H1 (cell line): ENCODE data around the gene NBAS. TPM values are rescaled to one million over a fixed set of nuclear protein-coding genes. Genes with fewer than 3 reads are reported as not detected.
A peak's percentile ranks its signal among the peaks of the same experiment; 100 is the strongest.

Experiments
- CTCF ChIA-PET: fragments of 300-600 bp; sonication (Branson Sonifier 250); formaldehyde crosslinking; loops from one replicate; lab custom pipeline; 2021; ENCODE audit not compliant: partially characterized antibody; lab: Charles Lee
- POLR2A ChIA-PET: fragments of 300-600 bp; sonication (Branson Sonifier 250); formaldehyde crosslinking; loops from one replicate; lab custom pipeline; 2021; ENCODE audit warnings: inconsistent platforms; ENCODE audit not compliant: partially characterized antibody; lab: Charles Lee
- DNase-seq, 2 experiments: peaks; one replicate each; pipeline versions ENCODE4 v3.0.0 to v3.0.0-alpha.2; 2010 to 2022; ENCODE audit warnings: low spot score in 2 of 2, low read depth in 1 of 2, mixed read lengths in 1 of 2
- FAIRE-seq: peaks from 2 replicates; lab custom pipeline; 2011; peaks lifted over from hg19 to GRCh38; lab: Jason Lieb, UNC
- H2AFZ ChIP-seq: 2 replicates; pipeline ENCODE4 v1.8.1; 2012; ENCODE audit warnings: low read length, inconsistent platforms
- H2AK5ac ChIP-seq: 2 replicates; pipeline ENCODE4 v1.6.1; 2013; ENCODE audit warnings: low read depth, low read length
- H2BK120ac ChIP-seq: replicated peaks from 2 replicates; pipeline ENCODE3; 2013; ENCODE audit warnings: low read depth, low read length, inconsistent platforms
- H2BK12ac ChIP-seq: 2 replicates; pipeline ENCODE4 v1.6.1; 2013; ENCODE audit warnings: low read depth, low read length
- H2BK15ac ChIP-seq: 2 replicates; pipeline ENCODE4 v1.6.1; 2013; ENCODE audit warnings: low read length
- H2BK20ac ChIP-seq: 2 replicates; pipeline ENCODE4 v1.6.1; 2013; ENCODE audit warnings: low read length
- H2BK5ac ChIP-seq: 2 replicates; pipeline ENCODE4 v1.6.1; 2013; ENCODE audit warnings: low read depth, low read length
- H3K14ac ChIP-seq: 2 replicates; pipeline ENCODE4 v1.6.1; 2013; ENCODE audit warnings: inconsistent platforms; ENCODE audit not compliant: insufficient read length
- H3K18ac ChIP-seq: 2 replicates; pipeline ENCODE4 v1.6.1; 2013; ENCODE audit warnings: low read length; ENCODE audit errors: extremely low read depth
- H3K23ac ChIP-seq: 2 replicates; pipeline ENCODE4 v1.6.1; 2013; ENCODE audit warnings: inconsistent platforms; ENCODE audit not compliant: insufficient read length
- H3K23me2 ChIP-seq: 2 replicates; pipeline ENCODE4 v1.6.1; 2013; ENCODE audit warnings: low read depth, low read length
- H3K27ac ChIP-seq: 2 replicates; pipeline ENCODE4 v1.6.1; 2011; ENCODE audit warnings: low read depth, low read length, inconsistent platforms
- H3K27me3 ChIP-seq, 4 experiments: replicated peaks in 1 of 4; 1 replicate in 1 of 4; 2 replicates in 3 of 4; pipeline versions ENCODE4 v1.6.1 to v1.8.1; 2011 to 2013; ENCODE audit warnings: low read length in 3 of 4, mild to moderate bottlenecking in 3 of 4, inconsistent platforms in 2 of 4, mixed read lengths in 2 of 4, moderate library complexity in 1 of 4; ENCODE audit not compliant: control insufficient read depth in 3 of 4, insufficient read depth in 3 of 4; ENCODE audit errors: extremely low read depth in 1 of 4
- H3K36me3 ChIP-seq, 4 experiments: 2 replicates each; pipeline versions ENCODE4 v1.6.1 to v1.8.1; 2011 to 2013; ENCODE audit warnings: mild to moderate bottlenecking in 4 of 4, low read length in 3 of 4, moderate library complexity in 2 of 4, control low read depth in 1 of 4, inconsistent platforms in 1 of 4; ENCODE audit not compliant: insufficient read depth in 4 of 4, control insufficient read depth in 2 of 4
- H3K4ac ChIP-seq: replicated peaks from 2 replicates; pipeline ENCODE3; 2013; ENCODE audit warnings: low read length, low read depth, mixed read lengths, inconsistent platforms; ENCODE audit not compliant: insufficient read length
- H3K4me1 ChIP-seq, 4 experiments: replicated peaks in 1 of 4; 1 replicate in 1 of 4; 2 replicates in 3 of 4; pipeline versions ENCODE4 v1.6.1 to v1.8.1; 2011 to 2013; ENCODE audit warnings: low read length in 3 of 4, inconsistent platforms in 2 of 4, mixed read lengths in 1 of 4; ENCODE audit not compliant: insufficient read depth in 4 of 4, control insufficient read depth in 3 of 4
- H3K4me2 ChIP-seq, 2 experiments: 2 replicates each; pipeline versions ENCODE4 v1.6.1 to v1.8.1; 2011 to 2013; ENCODE audit warnings: low read depth in 2 of 2, low read length in 2 of 2, control low read depth in 1 of 2, inconsistent platforms in 1 of 2, mild to moderate bottlenecking in 1 of 2; ENCODE audit not compliant: insufficient read depth in 1 of 2
- H3K4me3 ChIP-seq, 4 experiments: fragments of 200-600, 300-600 bp in 1 of 4; sonication (generic), shearing (Covaris generic), sonication (Bioruptor Twin) in 1 of 4; 2 replicates each; pipeline versions ENCODE4 v1.5.1 to v1.8.1; 2011 to 2016; ENCODE audit warnings: low read length in 4 of 4, low read depth in 3 of 4, control low read depth in 2 of 4, inconsistent platforms in 2 of 4, mild to moderate bottlenecking in 2 of 4, mixed read lengths in 1 of 4, moderate library complexity in 1 of 4; ENCODE audit not compliant: insufficient read depth in 2 of 4; ENCODE audit errors: extremely low read depth in 1 of 4
- H3K56ac ChIP-seq: replicated peaks from 2 replicates; pipeline ENCODE3; 2013; ENCODE audit warnings: low read depth, mild to moderate bottlenecking, mixed read lengths, low read length, inconsistent platforms; ENCODE audit not compliant: insufficient read length
- H3K79me1 ChIP-seq: 2 replicates; pipeline ENCODE4 v1.6.1; 2013; ENCODE audit warnings: low read depth, low read length, control low read depth
- H3K79me2 ChIP-seq, 2 experiments: 2 replicates each; pipeline versions ENCODE4 v1.6.1 to v1.8.1; 2012 to 2013; ENCODE audit warnings: low read length in 2 of 2, mild to moderate bottlenecking in 2 of 2, inconsistent platforms in 1 of 2; ENCODE audit not compliant: insufficient read depth in 2 of 2, control insufficient read depth in 1 of 2
- H3K9ac ChIP-seq, 4 experiments: replicated peaks in 1 of 4; 1 replicate in 1 of 4; 2 replicates in 3 of 4; pipeline versions ENCODE4 v1.6.1 to v1.8.1; 2011 to 2013; ENCODE audit warnings: low read depth in 3 of 4, low read length in 3 of 4, control low read depth in 2 of 4, mild to moderate bottlenecking in 2 of 4, moderate library complexity in 2 of 4, inconsistent platforms in 1 of 4; ENCODE audit errors: extremely low read depth in 1 of 4
- H3K9me3 ChIP-seq, 2 experiments: 2 replicates each; pipeline versions ENCODE4 v1.6.1 to v1.8.1; 2012 to 2013; ENCODE audit warnings: mild to moderate bottlenecking in 2 of 2, moderate library complexity in 2 of 2, control low read depth in 1 of 2, inconsistent platforms in 1 of 2, low read depth in 1 of 2, low read length in 1 of 2, mixed read lengths in 1 of 2; ENCODE audit not compliant: insufficient read depth in 2 of 2
- H4K20me1 ChIP-seq, 2 experiments: replicated peaks in 1 of 2; 2 replicates each; pipeline versions ENCODE3 to v1.8.1; 2011 to 2013; ENCODE audit warnings: inconsistent platforms in 2 of 2, low read length in 2 of 2, mild to moderate bottlenecking in 1 of 2; ENCODE audit not compliant: insufficient read depth in 2 of 2, control insufficient read depth in 1 of 2
- H4K5ac ChIP-seq: 2 replicates; pipeline ENCODE4 v1.6.1; 2013; ENCODE audit warnings: low read length, low read depth, mixed read lengths, inconsistent platforms; ENCODE audit not compliant: insufficient read length
- H4K8ac ChIP-seq: 2 replicates; pipeline ENCODE4 v1.8.0; 2013; ENCODE audit warnings: mild to moderate bottlenecking, moderate library complexity, low read length, inconsistent platforms; ENCODE audit not compliant: insufficient read depth; ENCODE audit errors: extremely low read depth
- H4K91ac ChIP-seq: replicated peaks from 2 replicates; pipeline ENCODE3; 2013; ENCODE audit warnings: low read length, mixed read lengths, inconsistent platforms; ENCODE audit not compliant: insufficient read length
- BCL11A ChIP-seq, 2 experiments: IDR thresholded peaks; one replicate each; pipeline ENCODE4 v1.6.1; 2011; ENCODE audit warnings: low read depth in 2 of 2, low read length in 2 of 2, mild to moderate bottlenecking in 2 of 2
- EGR1 ChIP-seq: IDR thresholded peaks from 2 replicates; pipeline ENCODE4 v1.6.1; 2011; ENCODE audit warnings: low read depth, low read length, borderline replicate concordance
- KDM1A ChIP-seq: fragments of 200-600, 300-600 bp; sonication (generic); IDR thresholded peaks from 2 replicates; pipeline ENCODE4 v1.7.1; 2016; ENCODE audit warnings: mild to moderate bottlenecking, low read length, borderline replicate concordance
- RFX5 ChIP-seq: IDR thresholded peaks from 2 replicates; pipeline ENCODE4 v1.6.1; 2011; ENCODE audit warnings: low read depth, low read length, improper control_type of control experiment, borderline replicate concordance
- SP4 ChIP-seq: IDR thresholded peaks from 2 replicates; pipeline ENCODE4 v1.6.1; 2012; ENCODE audit warnings: low read length, inconsistent platforms
- TAF7 ChIP-seq: optimal IDR thresholded peaks from 2 replicates; pipeline ENCODE3; 2011; ENCODE audit warnings: low read depth, mild to moderate bottlenecking, inconsistent platforms, low read length, moderate library complexity, borderline replicate concordance
- WGBS, 2 experiments: shearing (Covaris generic) in 1 of 2; methylation state at CpG; one replicate each; pipeline versions ENCODE4 v1.1.6 to v1.1.7; 2013 to 2015; ENCODE audit warnings: low lambda C conversion rate in 2 of 2, mixed read lengths in 2 of 2, inconsistent platforms in 1 of 2, low coverage in 1 of 2, missing lambda C conversion rate in 1 of 2; ENCODE audit not compliant: insufficient replicate concordance in 2 of 2, insufficient coverage in 1 of 2, insufficient read length in 1 of 2; ENCODE audit errors: extremely low coverage in 1 of 2, missing lambda C conversion rate in 1 of 2; 5-methylcytosine and 5-hydroxymethylcytosine counted together
- polyA plus RNA-seq, 7 experiments: library from polyadenylated mRNA; depleted of rRNA in 3 of 7; stranded (reverse) in 5 of 7; unstranded in 2 of 7; fragments of >200 nt in 5 of 7; fragments of 200-250 nt in 2 of 7; gene quantifications; 1 replicate in 5 of 7; 2 replicates in 1 of 7; 4 replicates in 1 of 7; pipeline versions ENCODE4 v1.2.1 to v1.2.3, GENCODE V29; 2011 to 2013; ENCODE audit warnings: missing spikeins in 2 of 7, mixed read lengths in 2 of 7
- total RNA-seq: library from RNA; stranded (reverse); fragmentation: NEBNext Ultra II Directional; extraction: Animal tissue kit (Norgen Biotek cat#: 25700); gene quantifications from 2 replicates; pipeline ENCODE4 v1.2.1, GENCODE V29; 2021
- TF ChIP-seq, protein P1 (sequence below): IDR thresholded peaks from 2 replicates; pipeline ENCODE4 v1.6.1; 2011; ENCODE audit warnings: low read length, improper control_type of control experiment

The NBAS gene
- total and polyA plus RNA-seq, 2 of the 8 experiments (the other 6 are each of a cell fraction or from before 2014, with no cell fraction given) = 19.6 to 34.8 TPM

DNA sequence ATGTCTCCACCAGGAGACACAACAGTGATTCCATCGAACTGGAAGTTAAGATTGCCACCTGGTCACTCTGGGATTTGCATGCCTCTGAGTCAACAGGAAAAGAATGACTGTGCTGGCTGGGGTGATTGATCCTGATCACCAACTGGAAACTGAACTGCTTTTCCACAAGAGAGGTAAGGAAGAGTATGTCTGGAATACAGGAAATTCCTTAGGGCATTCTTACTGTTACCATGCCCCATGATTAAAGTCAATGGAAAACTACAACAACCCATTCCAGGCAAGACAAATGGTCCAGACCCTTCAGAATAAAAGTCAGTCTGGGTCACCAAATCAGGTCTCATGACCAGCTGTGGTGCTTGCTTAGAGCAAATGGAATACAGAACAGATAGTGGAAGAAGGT, 18.5 kb upstream of the NBAS start:
- Histone ChIP-seq H2AFZ (no peak overlapping the region), H3K18ac (no peak overlapping the region), H3K79me2 (no peaks in the 10 kb centered on the region), H4K8ac (no peak overlapping the region), H3K23me2 (no peaks in the 10 kb centered on the region), H2BK5ac (no peak overlapping the region), H3K27me3 (no peaks in the 10 kb centered on the region), H4K91ac (no peak overlapping the region), H2BK20ac (0 out of 2 replicates have a peak overlapping the region, but pooled peaks have one; percentile 9), H3K56ac (no peak overlapping the region), H3K36me3 (no peaks in the 10 kb centered on the region), H2BK15ac (no peak overlapping the region), H3K4me1 (no peaks in the 10 kb centered on the region), H3K14ac (no peak overlapping the region), H3K9me3 (no peaks in the 10 kb centered on the region), H3K79me1 (no peaks in the 10 kb centered on the region), H3K4ac (no peak overlapping the region), H2BK120ac (no peak overlapping the region), H2BK12ac (no peak overlapping the region), H3K4me2 (no peak overlapping the region), H3K4me3 (no peak overlapping the region), H4K20me1 (no peaks in the 10 kb centered on the region), H3K9ac (no peak overlapping the region), H3K27ac (no peak overlapping the region), H3K23ac (no peak overlapping the region), H4K5ac (no peak overlapping the region), H2AK5ac (no peak overlapping the region)
- no peak for TF ChIP-seq TAF7
- no peak for TF ChIP-seq SP4
- TF ChIP-seq, protein P1, sequence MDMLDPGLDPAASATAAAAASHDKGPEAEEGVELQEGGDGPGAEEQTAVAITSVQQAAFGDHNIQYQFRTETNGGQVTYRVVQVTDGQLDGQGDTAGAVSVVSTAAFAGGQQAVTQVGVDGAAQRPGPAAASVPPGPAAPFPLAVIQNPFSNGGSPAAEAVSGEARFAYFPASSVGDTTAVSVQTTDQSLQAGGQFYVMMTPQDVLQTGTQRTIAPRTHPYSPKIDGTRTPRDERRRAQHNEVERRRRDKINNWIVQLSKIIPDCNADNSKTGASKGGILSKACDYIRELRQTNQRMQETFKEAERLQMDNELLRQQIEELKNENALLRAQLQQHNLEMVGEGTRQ = no peak
- no peak for TF ChIP-seq KDM1A
- no peak for TF ChIP-seq RFX5
- TF ChIP-seq BCL11A (IDR thresholded peaks at IDR 0.05; ENCODE audit: low read depth in 2 of 2, low read length in 2 of 2) = no peak
- TF ChIP-seq EGR1 = no peak
- ChIA-PET POLR2A (no interaction called here), CTCF (interaction anchor here (1.0 to 6.9 kb wide), 4 partner anchors 9 to 110 kb away, joined by 5 to 42 read pairs (median 8); no protein-coding TSS in a partner anchor)
- DNase-seq (no peak), FAIRE-seq (no peak)
- WGBS, 2 experiments = 78% methylated on average over 1 of the region's 1 CpG; no CpG with 5 or more reads in 1 of the 2 experiments
